Nephron progenitor cell (in vitro differentiated cells): ENCODE data around the gene UBA7.

Experiments used
- DNase-seq: peaks from one replicate; pipeline ENCODE4 v3.0.0; 2021
- H3K27ac Mint-ChIP-seq: 2 replicates; pipeline ENCODE4 v1.8.0; 2021; ENCODE audit warnings: mild to moderate bottlenecking, moderate library complexity, mixed read lengths
- H3K27me3 Mint-ChIP-seq: 2 replicates; pipeline ENCODE4 v1.8.0; 2021; ENCODE audit warnings: mild to moderate bottlenecking, low read depth, mixed read lengths; ENCODE audit not compliant: poor library complexity
- H3K36me3 Mint-ChIP-seq: 2 replicates; pipeline ENCODE4 v1.8.0; 2021; ENCODE audit warnings: low read depth, mixed read lengths
- H3K4me1 Mint-ChIP-seq: 2 replicates; pipeline ENCODE4 v1.8.0; 2021; ENCODE audit warnings: mixed read lengths
- H3K4me3 Mint-ChIP-seq: 2 replicates; pipeline ENCODE4 v1.8.0; 2021; ENCODE audit warnings: mild to moderate bottlenecking, moderate library complexity, mixed read lengths
- H3K9me3 Mint-ChIP-seq: 2 replicates; pipeline ENCODE4 v1.8.0; 2021; ENCODE audit warnings: mild to moderate bottlenecking, moderate library complexity, mixed read lengths
- TF ChIP-seq, protein P1 (sequence below): fragments of 200-600 bp; sonication (generic); IDR thresholded peaks from 2 replicates; pipeline ENCODE4 v1.5.0; 2021; ENCODE audit warnings: antibody characterized with exemption

UBA7 gene

DNA sequence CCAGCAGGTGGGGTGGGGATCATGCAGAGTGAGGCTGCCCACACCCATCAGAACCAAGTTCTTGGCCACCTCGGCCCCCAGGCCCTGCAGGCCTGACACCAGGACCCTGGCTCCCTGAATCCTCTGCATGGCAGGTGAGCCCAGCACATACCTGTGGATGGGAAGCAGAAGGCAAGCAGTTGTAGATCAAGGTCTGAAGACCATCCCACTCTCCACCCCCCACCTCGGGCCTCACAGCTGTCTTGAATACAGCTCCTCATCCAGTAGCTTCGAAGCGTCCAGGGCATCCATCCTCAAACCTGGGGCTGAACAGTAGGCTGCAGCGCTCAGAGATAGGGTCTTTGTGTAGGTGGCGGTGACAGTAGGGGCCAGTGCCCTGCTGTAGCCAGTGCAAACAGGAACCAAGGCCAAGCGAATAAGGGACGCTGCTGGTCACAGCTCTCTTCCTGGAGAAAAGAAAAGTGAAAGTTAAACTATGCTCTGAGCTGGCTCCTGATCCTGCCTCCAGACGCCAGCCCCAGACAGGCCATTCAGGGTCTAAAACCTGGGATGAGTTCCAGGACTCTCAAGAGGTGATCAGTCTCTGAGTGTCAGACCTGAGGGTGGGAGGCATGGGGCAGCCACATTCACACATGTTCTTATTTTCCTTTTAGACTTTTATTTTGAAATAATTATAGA is at the start of gene UBA7:
Gene UBA7 (minus strand): TSS at position 457 of the 678 bp plus-strand sequence. CDS start 166 bp downstream, at position 291.
- H3K9me3 Mint-ChIP-seq, result no peaks in the 10 kb centered on the region
- no peak for DNase-seq
- no peaks in the 10 kb centered on the region for H3K36me3 Mint-ChIP-seq
- H3K27me3 Mint-ChIP-seq, result peaks cover 3% of the 10 kb centered on the region
- no peak within 1 kb of the TSS for H3K4me3 Mint-ChIP-seq
- TF ChIP-seq, protein P1, sequence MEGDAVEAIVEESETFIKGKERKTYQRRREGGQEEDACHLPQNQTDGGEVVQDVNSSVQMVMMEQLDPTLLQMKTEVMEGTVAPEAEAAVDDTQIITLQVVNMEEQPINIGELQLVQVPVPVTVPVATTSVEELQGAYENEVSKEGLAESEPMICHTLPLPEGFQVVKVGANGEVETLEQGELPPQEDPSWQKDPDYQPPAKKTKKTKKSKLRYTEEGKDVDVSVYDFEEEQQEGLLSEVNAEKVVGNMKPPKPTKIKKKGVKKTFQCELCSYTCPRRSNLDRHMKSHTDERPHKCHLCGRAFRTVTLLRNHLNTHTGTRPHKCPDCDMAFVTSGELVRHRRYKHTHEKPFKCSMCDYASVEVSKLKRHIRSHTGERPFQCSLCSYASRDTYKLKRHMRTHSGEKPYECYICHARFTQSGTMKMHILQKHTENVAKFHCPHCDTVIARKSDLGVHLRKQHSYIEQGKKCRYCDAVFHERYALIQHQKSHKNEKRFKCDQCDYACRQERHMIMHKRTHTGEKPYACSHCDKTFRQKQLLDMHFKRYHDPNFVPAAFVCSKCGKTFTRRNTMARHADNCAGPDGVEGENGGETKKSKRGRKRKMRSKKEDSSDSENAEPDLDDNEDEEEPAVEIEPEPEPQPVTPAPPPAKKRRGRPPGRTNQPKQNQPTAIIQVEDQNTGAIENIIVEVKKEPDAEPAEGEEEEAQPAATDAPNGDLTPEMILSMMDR, result no peak
- H3K27ac Mint-ChIP-seq, result peak within 1 kb of the TSS; percentile 45
- H3K4me1 Mint-ChIP-seq, result peaks cover 12% of the 10 kb centered on the region

GRCh38 chr3:49859576-49860305 is 46.0 kb upstream of the UBA7 start:
- Mint-ChIP-seq H3K36me3 (no peaks in the 10 kb centered on the region), H3K9me3 (no peaks in the 10 kb centered on the region), H3K27me3 (peaks cover 3% of the 10 kb centered on the region), H3K4me1 (peaks cover 17% of the 10 kb centered on the region), H3K27ac (no peak overlapping the region), H3K4me3 (no peak overlapping the region)
- DNase-seq, result no peak
- TF ChIP-seq, protein P1, result no peak

- Mint-ChIP-seq H3K27ac (peak within 1 kb of the TSS; percentile 68), H3K36me3 (peaks cover 10% of the 10 kb centered on the region), H3K27me3 (no peaks in the 10 kb centered on the region), H3K4me3 (peak within 1 kb of the TSS; percentile 98), H3K4me1 (peaks cover 19% of the 10 kb centered on the region), H3K9me3 (no peaks in the 10 kb centered on the region)
- peak; percentile 97 for DNase-seq
- TF ChIP-seq, protein P1, result no peak
These were observed 42.6 kb upstream of the UBA7 start, which contains the start of gene TRAIP for GRCh38 chr3:49856181-49857005. Gene TRAIP, minus strand, starts transcription at chr3:49856564. Its CDS starts 111 bp downstream, at chr3:49856453.

- Mint-ChIP-seq H3K9me3 (no peaks in the 10 kb centered on the region), H3K4me1 (peaks cover 19% of the 10 kb centered on the region), H3K27me3 (no peaks in the 10 kb centered on the region), H3K27ac (no peak overlapping the region), H3K4me3 (peak overlapping the region; percentile 98), H3K36me3 (peaks cover 10% of the 10 kb centered on the region)
- TF ChIP-seq, protein P1, result no peak
- DNase-seq, result no peak
These were observed 41.9 kb upstream of the UBA7 start for GRCh38 chr3:49855662-49856061.

- H3K4me3 Mint-ChIP-seq, result no peak overlapping the region
- H3K4me1 Mint-ChIP-seq, result peaks cover 4% of the 10 kb centered on the region
- no peaks in the 10 kb centered on the region for H3K9me3 Mint-ChIP-seq
- H3K27ac Mint-ChIP-seq, result no peak overlapping the region
- peaks cover 2% of the 10 kb centered on the region for H3K27me3 Mint-ChIP-seq
- TF ChIP-seq, protein P1, result no peak
- peaks cover 20% of the 10 kb centered on the region for H3K36me3 Mint-ChIP-seq
- DNase-seq, result no peak
These were observed 31.9 kb upstream of the UBA7 start for GRCh38 chr3:49845694-49846093.
